ENCODE measurements around the gene NELFB.

The NELFB gene

DNA sequence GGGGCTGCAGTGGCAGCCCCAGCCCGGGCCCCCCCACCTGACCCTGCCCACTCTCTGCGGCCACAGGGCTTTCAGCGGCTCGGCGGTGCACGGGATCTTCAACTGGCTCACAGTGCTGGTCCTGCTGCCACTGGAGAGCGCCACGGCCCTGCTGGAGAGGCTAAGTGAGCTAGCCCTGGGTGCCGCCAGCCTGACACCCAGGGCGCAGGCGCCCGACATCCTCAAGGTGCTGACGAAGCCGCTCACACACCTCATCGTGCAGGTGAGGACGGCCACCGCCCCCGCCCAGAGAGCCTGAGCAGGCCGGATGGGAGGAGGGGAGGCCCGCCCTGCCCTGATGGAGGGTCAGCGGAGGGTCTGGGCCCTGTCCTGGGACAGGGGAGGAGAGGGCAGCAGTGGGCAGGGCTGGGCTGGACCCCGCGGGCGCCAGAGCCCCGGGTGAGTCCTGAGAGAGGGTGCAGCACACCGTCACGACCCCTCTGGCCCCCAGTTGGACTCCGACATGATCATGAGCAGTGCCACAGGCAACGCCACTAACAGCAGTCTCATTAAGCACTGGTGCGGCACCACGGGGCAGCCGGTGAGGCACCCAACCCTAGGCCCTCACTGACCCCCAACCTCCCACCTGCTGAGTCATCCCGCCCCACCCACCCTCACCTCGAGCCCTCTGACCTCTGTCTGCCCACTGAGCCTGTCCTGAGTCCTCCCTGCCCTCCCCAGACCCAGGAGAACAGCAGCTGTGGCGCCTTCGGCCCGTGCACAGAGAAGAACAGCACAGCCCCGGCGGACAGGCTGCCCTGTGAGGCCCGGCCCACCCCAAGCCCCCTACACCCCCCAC, 21.8 kb upstream of the NELFB start:
- TF ChIP-seq, protein P1, sequence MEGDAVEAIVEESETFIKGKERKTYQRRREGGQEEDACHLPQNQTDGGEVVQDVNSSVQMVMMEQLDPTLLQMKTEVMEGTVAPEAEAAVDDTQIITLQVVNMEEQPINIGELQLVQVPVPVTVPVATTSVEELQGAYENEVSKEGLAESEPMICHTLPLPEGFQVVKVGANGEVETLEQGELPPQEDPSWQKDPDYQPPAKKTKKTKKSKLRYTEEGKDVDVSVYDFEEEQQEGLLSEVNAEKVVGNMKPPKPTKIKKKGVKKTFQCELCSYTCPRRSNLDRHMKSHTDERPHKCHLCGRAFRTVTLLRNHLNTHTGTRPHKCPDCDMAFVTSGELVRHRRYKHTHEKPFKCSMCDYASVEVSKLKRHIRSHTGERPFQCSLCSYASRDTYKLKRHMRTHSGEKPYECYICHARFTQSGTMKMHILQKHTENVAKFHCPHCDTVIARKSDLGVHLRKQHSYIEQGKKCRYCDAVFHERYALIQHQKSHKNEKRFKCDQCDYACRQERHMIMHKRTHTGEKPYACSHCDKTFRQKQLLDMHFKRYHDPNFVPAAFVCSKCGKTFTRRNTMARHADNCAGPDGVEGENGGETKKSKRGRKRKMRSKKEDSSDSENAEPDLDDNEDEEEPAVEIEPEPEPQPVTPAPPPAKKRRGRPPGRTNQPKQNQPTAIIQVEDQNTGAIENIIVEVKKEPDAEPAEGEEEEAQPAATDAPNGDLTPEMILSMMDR (IDR thresholded peaks at IDR 0.05; ENCODE audit: insufficient read depth, low read length, missing control alignments) = no peak
- H3K4me3 ChIP-seq (ENCODE audit: low read depth, low read length) = no peak overlapping the region
- DNase-seq (ENCODE audit: low read depth, low spot score) = no peak
- CTCF ChIA-PET = interaction anchor here (8.1 kb wide), 1 partner anchor 8 kb away, joined by 139 read pairs; the partner anchor contains the start of genes CYSRT1, RNF208 and RNF224
- POLR2A ChIA-PET = no interaction called here

DNA sequence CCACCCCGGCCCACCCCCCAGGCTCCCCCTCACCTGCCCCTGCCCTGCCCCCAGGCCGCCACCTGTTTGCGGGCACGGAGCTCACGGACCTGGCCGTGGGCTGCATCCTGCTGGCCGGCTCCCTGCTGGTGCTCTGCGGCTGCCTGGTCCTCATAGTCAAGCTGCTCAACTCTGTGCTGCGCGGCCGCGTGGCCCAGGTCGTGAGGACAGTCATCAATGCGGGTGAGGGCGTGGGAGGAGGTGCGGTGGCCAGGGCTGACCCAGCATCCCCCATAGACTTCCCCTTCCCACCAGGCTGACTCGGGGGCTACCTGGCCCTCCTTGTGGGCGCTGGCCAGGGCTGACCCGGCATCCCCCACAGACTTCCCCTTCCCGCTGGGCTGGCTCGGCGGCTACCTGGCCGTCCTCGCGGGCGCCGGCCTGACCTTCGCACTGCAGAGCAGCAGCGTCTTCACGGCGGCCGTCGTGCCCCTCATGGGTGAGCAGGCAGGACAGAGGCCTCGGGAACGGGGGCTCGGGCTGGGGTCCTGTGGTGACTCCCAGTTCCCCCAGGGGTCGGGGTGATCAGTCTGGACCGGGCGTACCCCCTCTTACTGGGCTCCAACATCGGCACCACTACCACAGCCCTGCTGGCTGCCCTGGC, 21.0 kb upstream of the NELFB start:
- no peak overlapping the region for H3K4me3 ChIP-seq (ENCODE audit: low read depth, low read length)
- POLR2A ChIA-PET = interaction anchor here (1.0 kb wide), 1 partner anchor 11 kb away, joined by 3 read pairs; no protein-coding TSS in a partner anchor
- no peak for DNase-seq (ENCODE audit: low read depth, low spot score)
- TF ChIP-seq, protein P1 (IDR thresholded peaks at IDR 0.05; ENCODE audit: insufficient read depth, low read length, missing control alignments) = no peak
- CTCF ChIA-PET = interaction anchor here (1.0 to 8.1 kb wide), 3 partner anchors 9 to 57 kb away, joined by 3 to 139 read pairs (median 6); partner anchors contain the start of genes CYSRT1, RNF208 and RNF224

- TF ChIP-seq, protein P1 (IDR thresholded peaks at IDR 0.05; ENCODE audit: insufficient read depth, low read length, missing control alignments) = no peak
- ChIA-PET POLR2A (interaction anchor here (1.0 kb wide), 1 partner anchor 12 kb away, joined by 3 read pairs; no protein-coding TSS in a partner anchor), CTCF (interaction anchor here (0.7 to 8.1 kb wide), 5 partner anchors 10 to 58 kb away, joined by 3 to 139 read pairs (median 4); partner anchors contain the start of genes CYSRT1, NDOR1, RNF208 and RNF224)
- H3K4me3 ChIP-seq (ENCODE audit: low read depth, low read length) = no peak overlapping the region
- DNase-seq (ENCODE audit: low read depth, low spot score) = no peak
Measured at GRCh38 chr9:137234758-137235423, 20.2 kb upstream of the NELFB start.

GRCh38 chr9:137235424-137236237, 19.5 kb upstream of the NELFB start:
- no peak overlapping the region for H3K4me3 ChIP-seq (ENCODE audit: low read depth, low read length)
- no peak for DNase-seq (ENCODE audit: low read depth, low spot score)
- TF ChIP-seq, protein P1 (IDR thresholded peaks at IDR 0.05; ENCODE audit: insufficient read depth, low read length, missing control alignments) = no peak
- ChIA-PET CTCF (interaction anchor here (0.6 to 8.1 kb wide), 30 partner anchors 10 to 447 kb away, joined by 3 to 139 read pairs (median 6); partner anchors contain the start of genes CYSRT1, DPP7, MAN1B1 and NDOR1), POLR2A (interaction anchor here (1.0 kb wide), 1 partner anchor 12 kb away, joined by 3 read pairs; no protein-coding TSS in a partner anchor)

DNA sequence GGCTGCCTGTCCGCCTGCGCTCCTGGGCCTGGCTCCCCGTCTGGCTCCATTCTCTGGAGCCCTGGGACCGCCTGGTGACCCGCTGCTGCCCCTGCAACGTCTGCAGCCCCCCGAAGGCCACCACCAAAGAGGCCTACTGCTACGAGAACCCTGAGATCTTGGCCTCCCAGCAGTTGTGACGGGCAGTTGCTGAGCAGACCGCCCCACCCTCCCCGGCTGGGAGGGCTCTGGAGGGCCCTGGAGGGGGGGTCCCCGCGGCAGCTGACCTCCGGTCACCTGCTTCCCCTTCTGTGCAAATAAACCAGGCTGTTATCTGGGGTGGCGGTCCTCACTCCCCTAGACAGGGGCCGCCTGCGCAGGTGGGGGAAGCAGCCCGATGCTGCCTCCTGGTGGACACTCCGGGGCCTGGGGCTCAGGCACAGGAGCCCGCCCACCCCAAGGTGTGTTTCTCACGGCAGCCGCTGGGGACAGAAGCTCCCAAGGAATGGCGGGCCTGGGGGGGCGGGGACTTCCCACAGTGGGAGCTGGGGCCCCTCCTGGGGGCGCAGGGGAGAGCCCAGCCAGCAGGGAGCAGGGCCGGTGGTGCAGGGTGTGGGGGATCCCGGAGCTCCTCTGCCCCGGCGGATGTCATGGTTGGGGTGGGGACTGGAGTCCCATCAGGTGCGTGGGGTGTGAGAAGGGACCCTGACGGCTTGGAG, 18.7 kb upstream of the NELFB start:
- TF ChIP-seq, protein P1 (IDR thresholded peaks at IDR 0.05; ENCODE audit: insufficient read depth, low read length, missing control alignments) = peak; percentile 98
- no peak overlapping the region for H3K4me3 ChIP-seq (ENCODE audit: low read depth, low read length)
- DNase-seq (ENCODE audit: low read depth, low spot score) = no peak
- POLR2A ChIA-PET = interaction anchor here (1.0 kb wide), 1 partner anchor 13 kb away, joined by 3 read pairs; no protein-coding TSS in a partner anchor
- CTCF ChIA-PET = interaction anchor here (0.6 to 8.1 kb wide), 59 partner anchors 9 to 449 kb away, joined by 3 to 139 read pairs (median 4); partner anchors contain the start of genes CYSRT1, DPP7, EXD3 and LRRC26

Measured in AG04449 (cell line).